Suprapubic skin (tissue), 3 donors: ENCODE measurements around the gene DMAC2L.

Source experiments
- CTCF ChIP-seq, 2 donors: fragments of 200-600 bp in 1 of 2; fragments of 450-650 bp in 1 of 2; sonication (generic) in 1 of 2; IDR thresholded peaks; one replicate each; pipeline ENCODE4 v1.5.1; 2016 to 2019; ENCODE audit warnings: antibody characterized with exemption in 2 of 2, mild to moderate bottlenecking in 1 of 2, moderate library complexity in 1 of 2
- EP300 ChIP-seq: sonication (generic); formaldehyde crosslinking; IDR thresholded peaks from one replicate; pipeline ENCODE4 v1.6.1; 2017; ENCODE audit warnings: antibody characterized with exemption
- POLR2A ChIP-seq, 2 donors: fragments of 450-650 bp; IDR thresholded peaks; one replicate each; pipeline ENCODE4 v1.6.1; 2017; ENCODE audit warnings: antibody characterized with exemption in 2 of 2, mild to moderate bottlenecking in 2 of 2, moderate library complexity in 2 of 2

- no peak for TF ChIP-seq CTCF (IDR thresholded peaks at IDR 0.05)
- TF ChIP-seq POLR2A (IDR thresholded peaks at IDR 0.05): no peak
- TF ChIP-seq EP300: no peak
Observed at GRCh38 chr14:50343434-50343833, 31.3 kb downstream of the DMAC2L start.
